GM23338 (cell line): ENCODE results near the gene TPP1. TPM values are rescaled to one million over a fixed set of nuclear protein-coding genes. Genes with fewer than 3 reads are reported as not detected.

Source experiments
- ATAC-seq: fragments of 200-7000 bp; cut with Tn5 transposase; 3 replicates; pipeline ENCODE4 v1.9.1; 2020
- DNase-seq: peaks from one replicate; pipeline ENCODE4 v3.0.0-alpha.2; 2015; ENCODE audit warnings: low spot score
- H2AFZ ChIP-seq: fragments of 200-600 bp; sonication (generic); 2 replicates; pipeline ENCODE4 v1.8.0; 2016; ENCODE audit warnings: antibody characterized with exemption, mild to moderate bottlenecking, moderate library complexity
- H3F3A ChIP-seq: fragments of 200-600 bp; sonication (generic); replicated peaks from 2 replicates; pipeline ENCODE4 v1.8.0; 2017; ENCODE audit warnings: antibody characterized with exemption, mixed run types, low read depth
- H3K27ac ChIP-seq: fragments of 200-600 bp; sonication (generic); 2 replicates; pipeline ENCODE4 v1.6.1; 2016; ENCODE audit warnings: low read depth
- H3K27me3 ChIP-seq: fragments of 200-600 bp; sonication (generic); 2 replicates; pipeline ENCODE4 v1.8.0; 2016; ENCODE audit warnings: mild to moderate bottlenecking, mixed run types, moderate library complexity; ENCODE audit not compliant: insufficient read depth
- H3K36me3 ChIP-seq: fragments of 200-600 bp; sonication (generic); 2 replicates; pipeline ENCODE4 v1.8.0; 2016; ENCODE audit warnings: mild to moderate bottlenecking; ENCODE audit not compliant: insufficient read depth
- H3K4me1 ChIP-seq: fragments of 200-600 bp; sonication (generic); 2 replicates; pipeline ENCODE4 v1.8.0; 2016; ENCODE audit warnings: mild to moderate bottlenecking, moderate library complexity; ENCODE audit not compliant: insufficient read depth
- H3K4me2 ChIP-seq: fragments of 200-600 bp; sonication (generic); 2 replicates; pipeline ENCODE4 v1.7.1; 2017; ENCODE audit warnings: mixed run types
- H3K4me3 ChIP-seq: fragments of 200-600 bp; sonication (generic); 2 replicates; pipeline ENCODE4 v1.6.1; 2016; ENCODE audit warnings: mixed run types
- H3K79me2 ChIP-seq: fragments of 200-600 bp; sonication (generic); replicated peaks from 2 replicates; pipeline ENCODE4 v1.8.0; 2017; ENCODE audit warnings: mild to moderate bottlenecking; ENCODE audit not compliant: insufficient read depth
- H3K9me2 ChIP-seq: fragments of 200-600 bp; sonication (generic); 2 replicates; pipeline ENCODE4 v1.8.0; 2017; ENCODE audit not compliant: insufficient read depth
- H4K20me1 ChIP-seq: fragments of 200-600 bp; sonication (generic); replicated peaks from 2 replicates; pipeline ENCODE4 v1.8.0; 2017; ENCODE audit warnings: mild to moderate bottlenecking; ENCODE audit not compliant: insufficient read depth
- H3K27ac Mint-ChIP-seq: 2 replicates; pipeline ENCODE4 v1.8.0; 2020; ENCODE audit warnings: inconsistent platforms, mild to moderate bottlenecking, moderate library complexity, mixed read lengths
- H3K27me3 Mint-ChIP-seq: 3 replicates; pipeline ENCODE4 v1.8.0; 2022; ENCODE audit warnings: low read depth, mild to moderate bottlenecking, moderate library complexity, mixed read lengths, inconsistent platforms; ENCODE audit not compliant: insufficient read depth, poor library complexity
- H3K36me3 Mint-ChIP-seq: 3 replicates; pipeline ENCODE4 v1.8.0; 2021; ENCODE audit warnings: low read depth, mild to moderate bottlenecking, inconsistent platforms, moderate library complexity, mixed read lengths
- H3K4me1 Mint-ChIP-seq: 3 replicates; pipeline ENCODE4 v1.8.0; 2020; ENCODE audit warnings: mild to moderate bottlenecking, inconsistent platforms, mixed read lengths
- H3K4me3 Mint-ChIP-seq: 3 replicates; pipeline ENCODE4 v1.8.0; 2021; ENCODE audit warnings: moderate library complexity, mild to moderate bottlenecking, inconsistent platforms, mixed read lengths
- H3K9me3 Mint-ChIP-seq: 3 replicates; pipeline ENCODE4 v1.8.0; 2020; ENCODE audit warnings: moderate library complexity, mild to moderate bottlenecking, inconsistent platforms, mixed read lengths
- CREB1 ChIP-seq: fragments of 250-450 bp; sonication (Bioruptor Pico); IDR thresholded peaks from 2 replicates; pipeline ENCODE4 v1.5.0; 2020; ENCODE audit warnings: low read depth, mild to moderate bottlenecking, moderate library complexity
- EZH2 ChIP-seq: fragments of 200-600 bp; sonication (generic); IDR thresholded peaks from one replicate; pipeline ENCODE4 v1.8.0; 2017; ENCODE audit warnings: antibody characterized with exemption, mild to moderate bottlenecking, low read depth; ENCODE audit not compliant: unreplicated experiment
- EZH2phosphoT487 ChIP-seq: fragments of 200-600 bp; sonication (generic); IDR thresholded peaks from one replicate; pipeline ENCODE4 v1.8.1; 2018; ENCODE audit warnings: antibody characterized with exemption; ENCODE audit not compliant: unreplicated experiment
- JUNB ChIP-seq: IDR thresholded peaks from one replicate; pipeline ENCODE4 v1.6.1; 2016; ENCODE audit warnings: antibody characterized with exemption; ENCODE audit not compliant: unreplicated experiment
- POLR2AphosphoS5 ChIP-seq: IDR thresholded peaks from 2 replicates; pipeline ENCODE4 v1.6.1; 2016; ENCODE audit warnings: antibody characterized with exemption, low read depth
- STAT1 ChIP-seq: IDR thresholded peaks from one replicate; pipeline ENCODE4 v1.6.1; 2016; ENCODE audit warnings: antibody characterized with exemption; ENCODE audit not compliant: unreplicated experiment
- ZNF114 ChIP-seq: fragments of 250-450 bp; sonication (Bioruptor Pico); IDR thresholded peaks from 2 replicates; pipeline ENCODE4 v1.5.0; 2020; ENCODE audit warnings: mild to moderate bottlenecking, moderate library complexity
- ZNF331 ChIP-seq: fragments of 250-450 bp; sonication (Bioruptor Pico); IDR thresholded peaks from 2 replicates; pipeline ENCODE4 v1.5.0; 2020; ENCODE audit warnings: low read depth, mild to moderate bottlenecking, moderate library complexity
- polyA plus RNA-seq: library from polyadenylated mRNA; unstranded; fragments of >200 nt; fragmentation: Nextera tagmentation; extraction: Ambion mirVana; gene quantifications from 2 replicates; pipeline ENCODE4 v1.2.1, GENCODE V29; 2016
- total RNA-seq: library from RNA; depleted of rRNA; stranded (reverse); fragments of >200 nt; shearing (Covaris generic); gene quantifications from 2 replicates; pipeline ENCODE4 v1.2.3, GENCODE V29; 2014
- TF ChIP-seq, protein P1 (sequence below): IDR thresholded peaks from one replicate; pipeline ENCODE4 v1.6.1; 2018; ENCODE audit warnings: antibody characterized with exemption; ENCODE audit not compliant: unreplicated experiment
- TF ChIP-seq, protein P2 (sequence below), 2 experiments: fragments of 200-600 bp in 1 of 2; sonication (generic) in 1 of 2; conservative IDR thresholded peaks; 2 replicates each; pipeline versions ENCODE4 v1.5.1 to v1.6.1; 2016 to 2017; ENCODE audit warnings: antibody characterized with exemption in 2 of 2, low read depth in 2 of 2, mild to moderate bottlenecking in 2 of 2, moderate library complexity in 1 of 2

The TPP1 gene
- total and polyA plus RNA-seq, 2 experiments from 2014 or later = 21.7 to 49.7 TPM

DNA sequence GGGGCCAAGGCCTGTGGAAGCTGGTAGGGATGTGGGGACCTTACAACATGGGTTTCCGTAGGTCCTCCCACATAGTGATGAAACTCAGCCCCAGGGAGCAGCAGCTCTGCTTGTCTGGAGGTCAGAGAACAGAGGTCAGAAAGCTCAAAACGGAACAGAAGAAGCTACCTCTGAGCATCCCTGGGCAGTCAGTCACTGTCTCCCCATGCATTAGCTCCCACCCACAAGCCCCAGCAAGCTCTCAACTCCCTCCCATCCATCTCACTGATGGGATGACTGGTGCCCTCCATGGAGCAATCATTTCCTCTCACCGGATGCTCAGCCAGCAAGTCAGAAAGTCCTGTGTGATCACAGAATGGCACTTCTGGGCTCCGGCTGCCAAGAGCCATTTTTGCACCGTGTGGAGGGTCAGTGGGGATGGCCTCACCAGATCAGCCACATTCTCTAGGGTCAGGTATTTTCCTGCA lies 1.9 kb downstream of the TPP1 start (continued):
- TF ChIP-seq, protein P1, sequence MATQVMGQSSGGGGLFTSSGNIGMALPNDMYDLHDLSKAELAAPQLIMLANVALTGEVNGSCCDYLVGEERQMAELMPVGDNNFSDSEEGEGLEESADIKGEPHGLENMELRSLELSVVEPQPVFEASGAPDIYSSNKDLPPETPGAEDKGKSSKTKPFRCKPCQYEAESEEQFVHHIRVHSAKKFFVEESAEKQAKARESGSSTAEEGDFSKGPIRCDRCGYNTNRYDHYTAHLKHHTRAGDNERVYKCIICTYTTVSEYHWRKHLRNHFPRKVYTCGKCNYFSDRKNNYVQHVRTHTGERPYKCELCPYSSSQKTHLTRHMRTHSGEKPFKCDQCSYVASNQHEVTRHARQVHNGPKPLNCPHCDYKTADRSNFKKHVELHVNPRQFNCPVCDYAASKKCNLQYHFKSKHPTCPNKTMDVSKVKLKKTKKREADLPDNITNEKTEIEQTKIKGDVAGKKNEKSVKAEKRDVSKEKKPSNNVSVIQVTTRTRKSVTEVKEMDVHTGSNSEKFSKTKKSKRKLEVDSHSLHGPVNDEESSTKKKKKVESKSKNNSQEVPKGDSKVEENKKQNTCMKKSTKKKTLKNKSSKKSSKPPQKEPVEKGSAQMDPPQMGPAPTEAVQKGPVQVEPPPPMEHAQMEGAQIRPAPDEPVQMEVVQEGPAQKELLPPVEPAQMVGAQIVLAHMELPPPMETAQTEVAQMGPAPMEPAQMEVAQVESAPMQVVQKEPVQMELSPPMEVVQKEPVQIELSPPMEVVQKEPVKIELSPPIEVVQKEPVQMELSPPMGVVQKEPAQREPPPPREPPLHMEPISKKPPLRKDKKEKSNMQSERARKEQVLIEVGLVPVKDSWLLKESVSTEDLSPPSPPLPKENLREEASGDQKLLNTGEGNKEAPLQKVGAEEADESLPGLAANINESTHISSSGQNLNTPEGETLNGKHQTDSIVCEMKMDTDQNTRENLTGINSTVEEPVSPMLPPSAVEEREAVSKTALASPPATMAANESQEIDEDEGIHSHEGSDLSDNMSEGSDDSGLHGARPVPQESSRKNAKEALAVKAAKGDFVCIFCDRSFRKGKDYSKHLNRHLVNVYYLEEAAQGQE = no peak
- TF ChIP-seq CREB1 (CRISPR knock-in tag) (no peak), ZNF331 (CRISPR knock-in tag) (no peak), STAT1 (no peak)

DNA sequence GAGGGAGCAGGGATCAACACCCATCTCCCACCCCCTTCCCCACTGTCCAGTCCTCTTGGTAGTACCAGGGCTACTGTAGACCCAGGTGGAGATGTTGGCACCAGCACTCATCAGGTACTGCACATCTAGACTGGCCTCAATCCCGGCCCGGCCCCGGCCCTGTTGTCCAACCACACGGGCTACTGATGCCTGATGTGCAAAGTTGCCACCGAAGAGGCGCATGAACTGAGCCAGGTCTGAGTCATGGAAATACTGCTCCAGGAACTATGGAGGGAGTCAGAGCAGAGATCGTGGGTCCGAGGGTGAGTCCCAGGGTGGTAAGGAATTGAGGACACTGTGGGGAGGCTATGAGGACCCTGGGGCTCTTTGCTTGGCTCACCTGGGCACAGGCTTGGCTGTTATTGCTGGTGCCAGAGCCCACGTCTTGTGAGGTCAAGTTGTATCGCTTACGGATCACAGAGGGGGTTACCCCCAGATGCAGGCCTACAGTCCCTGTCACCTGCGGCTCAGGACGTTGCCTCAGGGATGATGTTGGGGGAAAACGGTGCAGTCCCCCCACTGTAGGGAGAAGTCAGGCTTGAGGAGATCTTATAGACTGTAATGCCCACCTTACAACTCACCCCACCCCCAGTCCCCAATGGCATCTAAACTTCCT lies 2.5 kb downstream of the TPP1 start:
- Mint-ChIP-seq H3K27me3 (peaks cover 5% of the 10 kb centered on the region), H3K4me3 (no peak overlapping the region)

DNA sequence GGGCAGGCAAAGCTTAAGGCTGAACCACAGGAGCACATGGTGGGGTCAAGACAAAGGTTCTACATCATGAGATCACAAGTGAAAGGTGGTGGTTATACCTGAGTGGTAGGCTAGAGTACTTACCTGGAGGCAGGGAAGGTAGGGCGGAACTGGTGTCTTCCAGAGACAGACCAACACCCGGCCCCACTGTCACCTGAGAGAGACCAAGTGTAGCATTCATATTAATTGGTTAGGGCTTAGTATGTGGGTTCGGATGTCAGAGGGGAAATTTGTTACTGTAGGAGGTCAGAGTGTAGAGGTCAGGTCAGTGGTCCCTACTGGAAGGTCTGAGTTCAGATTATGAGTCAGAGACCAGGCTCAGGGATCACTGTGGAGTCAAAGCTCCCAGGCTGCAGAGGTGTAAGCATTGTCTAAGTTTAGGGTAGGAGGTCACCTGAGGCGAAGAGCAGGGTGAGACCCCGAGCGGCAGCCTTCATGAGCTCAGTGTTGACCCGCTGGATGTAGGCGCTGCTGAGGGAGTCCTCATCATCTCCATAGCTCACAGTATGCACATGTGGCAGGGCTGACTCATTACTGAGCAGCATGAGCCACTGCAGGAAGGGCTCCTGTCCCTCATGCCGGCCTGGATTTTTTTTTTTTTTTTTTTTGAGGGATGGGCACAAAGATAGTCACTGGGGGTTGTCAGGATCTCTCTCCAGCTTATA lies 3.2 kb downstream of the TPP1 start:
- Histone ChIP-seq H3K27ac (no peak overlapping the region), H3K4me3 (no peak overlapping the region), H3K79me2 (peaks cover 15% of the 10 kb centered on the region), H3K27me3 (no peaks in the 10 kb centered on the region), H3F3A (no peaks in the 10 kb centered on the region; the same call in 1 of the 2 replicates), H3K36me3 (peaks cover 2% of the 10 kb centered on the region; the same call in 1 of the 2 replicates), H2AFZ (no peak overlapping the region), H3K4me2 (no peak overlapping the region), H3K4me1 (peaks cover 19% of the 10 kb centered on the region), H4K20me1 (no peaks in the 10 kb centered on the region; the same call in 1 of the 2 replicates), H3K9me2 (no peaks in the 10 kb centered on the region)
- H3K27ac Mint-ChIP-seq = no peak overlapping the region
- peaks cover 5% of the 10 kb centered on the region for H3K4me1 Mint-ChIP-seq
- no peak overlapping the region; the same call in 2 of the 3 replicates for H3K4me3 Mint-ChIP-seq
- no peaks in the 10 kb centered on the region for H3K9me3 Mint-ChIP-seq
- DNase-seq = no peak
- ATAC-seq = no peak
- peaks cover 9% of the 10 kb centered on the region for H3K36me3 Mint-ChIP-seq
- H3K27me3 Mint-ChIP-seq = peaks cover 10% of the 10 kb centered on the region
- no peak for TF ChIP-seq JUNB
- TF ChIP-seq EZH2 = no peak
- no peak for TF ChIP-seq ZNF331 (CRISPR knock-in tag)
- TF ChIP-seq ZNF114 (CRISPR knock-in tag) = no peak
- TF ChIP-seq, protein P2, sequence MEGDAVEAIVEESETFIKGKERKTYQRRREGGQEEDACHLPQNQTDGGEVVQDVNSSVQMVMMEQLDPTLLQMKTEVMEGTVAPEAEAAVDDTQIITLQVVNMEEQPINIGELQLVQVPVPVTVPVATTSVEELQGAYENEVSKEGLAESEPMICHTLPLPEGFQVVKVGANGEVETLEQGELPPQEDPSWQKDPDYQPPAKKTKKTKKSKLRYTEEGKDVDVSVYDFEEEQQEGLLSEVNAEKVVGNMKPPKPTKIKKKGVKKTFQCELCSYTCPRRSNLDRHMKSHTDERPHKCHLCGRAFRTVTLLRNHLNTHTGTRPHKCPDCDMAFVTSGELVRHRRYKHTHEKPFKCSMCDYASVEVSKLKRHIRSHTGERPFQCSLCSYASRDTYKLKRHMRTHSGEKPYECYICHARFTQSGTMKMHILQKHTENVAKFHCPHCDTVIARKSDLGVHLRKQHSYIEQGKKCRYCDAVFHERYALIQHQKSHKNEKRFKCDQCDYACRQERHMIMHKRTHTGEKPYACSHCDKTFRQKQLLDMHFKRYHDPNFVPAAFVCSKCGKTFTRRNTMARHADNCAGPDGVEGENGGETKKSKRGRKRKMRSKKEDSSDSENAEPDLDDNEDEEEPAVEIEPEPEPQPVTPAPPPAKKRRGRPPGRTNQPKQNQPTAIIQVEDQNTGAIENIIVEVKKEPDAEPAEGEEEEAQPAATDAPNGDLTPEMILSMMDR (conservative IDR thresholded peaks at IDR 0.05; ENCODE audit: low read depth in 2 of 2) = no peak
- TF ChIP-seq STAT1 = no peak
- TF ChIP-seq CREB1 (CRISPR knock-in tag) = no peak
- no peak for TF ChIP-seq EZH2phosphoT487
- TF ChIP-seq, protein P1 = no peak
- TF ChIP-seq POLR2AphosphoS5 = no peak

More for the DNA sequence above, 2.5 kb downstream of the TPP1 start:
- no peak overlapping the region for H3K27ac ChIP-seq
- TF ChIP-seq EZH2phosphoT487 (no peak), EZH2 (no peak)
- H3K79me2 ChIP-seq = peaks cover 9% of the 10 kb centered on the region; the same call in 1 of the 2 replicates
- no peaks in the 10 kb centered on the region for H4K20me1 ChIP-seq
- H3K4me2 ChIP-seq = no peak overlapping the region
- Mint-ChIP-seq H3K36me3 (0 out of 3 replicates have a peak, but pooled peaks cover 3% of the 10 kb centered on the region), H3K4me1 (no peaks in the 10 kb centered on the region), H3K9me3 (no peaks in the 10 kb centered on the region), H3K27ac (no peak overlapping the region)
- H3F3A ChIP-seq = no peaks in the 10 kb centered on the region; the same call in 1 of the 2 replicates
- ATAC-seq = no peak
- no peak overlapping the region for H2AFZ ChIP-seq
- H3K27me3 ChIP-seq = no peaks in the 10 kb centered on the region
- H3K9me2 ChIP-seq = no peaks in the 10 kb centered on the region
- peaks cover 17% of the 10 kb centered on the region for H3K4me1 ChIP-seq
- no peaks in the 10 kb centered on the region; the same call in 1 of the 2 replicates for H3K36me3 ChIP-seq
- no peak overlapping the region for H3K4me3 ChIP-seq
- DNase-seq = no peak
